DND-41 (cell line): Measurements from ENCODE around the gene BCAS3.

ENCODE experiments used
- CTCF ChIP-seq: IDR thresholded peaks from 2 replicates; pipeline ENCODE4 v1.5.1; 2012; ENCODE audit warnings: borderline replicate concordance, low read length, moderate library complexity, mild to moderate bottlenecking; ENCODE audit not compliant: poor library complexity, severe bottlenecking; ENCODE audit errors: extremely low read depth
- EZH2 ChIP-seq: IDR thresholded peaks from 3 replicates; pipeline ENCODE4 v1.6.1; 2012; ENCODE audit warnings: borderline replicate concordance, low read depth, mild to moderate bottlenecking, moderate library complexity, low read length, inconsistent platforms; ENCODE audit not compliant: severe bottlenecking

GRCh38 chr17:60933739-60934138, 256.1 kb downstream of the BCAS3 start:
- TF ChIP-seq CTCF (no peak), EZH2 (no peak)
